HS-5 (cell line): ENCODE measurements around the gene VEGFC.
A peak's percentile ranks its signal among the peaks of the same experiment; 100 is the strongest.

Experiments used
- DNase-seq: peaks from one replicate; pipeline ENCODE4 v3.0.0-alpha.2; 2012; ENCODE audit warnings: low read depth

Gene VEGFC

GRCh38 chr4:176680668-176681180, 112.0 kb downstream of the VEGFC start:
- DNase-seq = no peak

GRCh38 chr4:176676901-176677300, 115.8 kb downstream of the VEGFC start:
- DNase-seq = no peak

- DNase-seq = no peak
These were observed 116.9 kb downstream of the VEGFC start for GRCh38 chr4:176675810-176676209.

- no peak for DNase-seq
These were observed 121.2 kb downstream of the VEGFC start for GRCh38 chr4:176671532-176671931.

GRCh38 chr4:176668324-176668723, 124.4 kb downstream of the VEGFC start:
- DNase-seq = no peak

GRCh38 chr4:176664964-176665363, 127.8 kb downstream of the VEGFC start:
- no peak for DNase-seq

- DNase-seq = no peak
These were observed 132.2 kb downstream of the VEGFC start for GRCh38 chr4:176660561-176660960.

GRCh38 chr4:176656108-176656507, 136.6 kb downstream of the VEGFC start:
- DNase-seq = no peak

- DNase-seq = no peak
These were observed 138.0 kb downstream of the VEGFC start for GRCh38 chr4:176654565-176655216.

GRCh38 chr4:176653401-176654220, 139.1 kb downstream of the VEGFC start:
- no peak for DNase-seq

GRCh38 chr4:176646311-176646710, 146.4 kb downstream of the VEGFC start:
- no peak for DNase-seq

- no peak for DNase-seq
These were observed 147.3 kb downstream of the VEGFC start for GRCh38 chr4:176645246-176645960.

- DNase-seq = no peak
These were observed 150.2 kb downstream of the VEGFC start for GRCh38 chr4:176642472-176642871.

- DNase-seq = no peak
These were observed 151.5 kb downstream of the VEGFC start for GRCh38 chr4:176641237-176641636.

- peak; percentile 52 for DNase-seq
These were observed 153.7 kb downstream of the VEGFC start for GRCh38 chr4:176638992-176639391.

- no peak for DNase-seq
These were observed 156.4 kb downstream of the VEGFC start for GRCh38 chr4:176636292-176636691.

- DNase-seq = peak; percentile 67
These were observed 157.1 kb downstream of the VEGFC start for GRCh38 chr4:176635372-176636261.
